Stimulated activated CD4-positive, alpha-beta T cell treated with anti-CD3 and anti-CD28 coated beads, Interleukin-2, amount 100 ng/mL, for 4 hours (primary cell): ENCODE data around the gene DMAC2.
"Not testable (repeated sequence)": the region's sequence is repeated elsewhere in the genome, so short reads cannot be mapped to it uniquely, and the experiment has no call there.

Source experiments
- DNase-seq: peaks from one replicate; pipeline ENCODE4 v3.0.0-alpha.2; 2020; ENCODE audit warnings: low read depth

Gene DMAC2

DNA sequence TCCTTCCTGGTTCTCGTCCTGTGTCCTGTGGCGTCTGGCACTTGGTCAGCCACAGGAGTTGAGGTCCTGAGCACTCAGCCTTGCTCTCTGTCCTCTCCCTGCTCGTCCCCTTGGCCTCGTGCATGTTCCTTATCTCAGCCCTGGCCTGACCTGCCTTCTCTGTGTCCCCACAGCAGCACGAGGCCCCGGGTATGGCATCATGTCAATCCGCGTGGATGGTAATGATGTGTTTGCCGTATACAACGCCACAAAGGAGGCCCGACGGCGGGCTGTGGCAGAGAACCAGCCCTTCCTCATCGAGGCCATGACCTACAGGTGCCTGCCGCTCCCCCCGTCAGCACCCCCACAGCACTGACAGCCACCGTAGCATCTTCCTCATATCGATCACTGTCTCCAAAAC lies 17.3 kb downstream of the DMAC2 start:
- DNase-seq, result no peak

- DNase-seq, result no peak
Observed at GRCh38 chr19:41421973-41422372, 17.7 kb downstream of the DMAC2 start.

DNA sequence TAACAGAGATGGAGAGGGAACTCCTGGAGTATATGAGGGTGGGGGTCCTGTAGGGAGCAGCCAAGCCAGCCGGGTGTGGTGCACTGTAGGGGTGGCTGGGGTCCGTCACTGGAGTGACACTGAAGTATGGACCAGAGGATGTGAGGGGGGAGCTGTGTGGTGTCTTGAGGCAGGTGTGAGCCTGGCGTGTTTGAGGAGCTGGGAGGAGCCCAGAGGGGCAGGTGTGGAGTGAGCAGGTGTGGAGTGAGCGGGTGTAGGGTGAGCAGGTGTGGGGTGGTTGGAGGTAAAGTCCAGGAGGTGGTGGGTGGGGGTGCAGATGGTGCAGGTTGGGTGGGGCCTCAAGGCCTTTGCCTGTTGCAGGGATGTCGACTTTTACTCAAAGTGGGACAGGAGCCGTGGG lies 18.4 kb downstream of the DMAC2 start:
- no peak for DNase-seq

- no peak for DNase-seq
Observed at GRCh38 chr19:41420101-41420880, 19.4 kb downstream of the DMAC2 start.

DNA sequence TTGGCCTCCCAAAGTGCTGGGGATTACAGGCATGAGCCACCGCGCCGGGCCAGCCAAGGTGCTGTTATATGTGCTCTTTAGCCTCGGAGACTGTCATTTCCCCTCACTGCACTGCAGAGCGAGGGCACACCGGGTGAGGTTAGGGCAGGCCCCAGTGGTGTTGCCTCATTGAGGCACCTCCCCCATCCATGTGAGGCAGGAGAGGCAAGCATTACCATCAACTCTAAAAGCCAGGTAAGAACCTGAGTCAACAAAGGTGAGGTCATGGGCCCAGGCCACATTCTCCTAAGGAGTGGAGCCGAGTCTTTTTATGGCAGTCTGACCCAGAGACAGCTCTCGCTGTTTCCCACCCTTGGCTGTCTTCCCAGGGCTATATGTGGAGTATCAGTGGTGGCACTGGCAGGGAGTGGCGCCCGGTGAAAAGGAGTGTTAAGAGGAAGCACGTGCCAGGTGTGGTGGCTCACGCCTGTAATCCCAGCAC lies 23.5 kb downstream of the DMAC2 start:
- no peak for DNase-seq

- DNase-seq, result no peak
Observed at GRCh38 chr19:41415154-41415571, 24.5 kb downstream of the DMAC2 start.

GRCh38 chr19:41414461-41414860 lies 25.3 kb downstream of the DMAC2 start:
- no peak for DNase-seq

DNA sequence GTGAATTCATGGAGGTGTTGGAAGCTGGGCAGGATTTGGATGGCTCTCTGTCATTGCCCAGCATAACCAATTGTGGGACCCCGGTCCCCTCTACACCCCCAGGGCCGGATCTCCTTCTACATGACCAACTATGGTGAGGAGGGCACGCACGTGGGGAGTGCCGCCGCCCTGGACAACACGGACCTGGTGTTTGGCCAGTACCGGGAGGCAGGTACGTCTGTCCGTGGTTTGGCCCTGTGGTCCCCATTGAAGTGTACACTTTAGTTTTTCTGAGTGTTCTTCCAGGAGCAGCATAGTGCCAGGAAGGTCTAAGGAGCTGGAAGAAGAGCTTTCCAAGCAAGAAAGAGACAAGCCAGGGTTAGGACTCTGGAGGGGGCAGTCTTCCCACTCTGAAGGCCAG lies 25.8 kb downstream of the DMAC2 start:
- no peak for DNase-seq

DNA sequence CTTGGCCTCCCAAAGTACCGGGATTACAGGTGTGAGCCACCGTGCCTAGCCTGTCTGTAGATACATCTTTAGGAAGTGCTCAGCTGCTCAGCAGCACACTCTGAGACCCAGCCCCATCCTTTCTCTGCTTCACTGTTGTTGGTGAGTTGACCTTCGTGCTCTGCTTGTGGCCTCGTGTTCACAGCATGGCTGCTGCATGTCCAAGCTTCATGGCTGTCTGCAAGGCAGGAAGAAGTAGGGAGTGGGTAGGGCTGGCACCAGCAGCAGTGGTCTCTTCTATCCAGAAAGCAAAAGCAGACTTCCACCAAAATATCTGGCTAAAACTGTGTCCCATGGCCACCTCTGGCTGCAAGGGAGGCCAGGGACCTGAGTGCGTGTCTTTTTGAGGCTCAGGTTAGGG lies 26.8 kb downstream of the DMAC2 start:
- DNase-seq, result no peak

GRCh38 chr19:41411968-41412265 lies 27.8 kb downstream of the DMAC2 start:
- DNase-seq, result no peak

GRCh38 chr19:41411100-41411967 lies 28.4 kb downstream of the DMAC2 start:
- no peak for DNase-seq

GRCh38 chr19:41410336-41411054 lies 29.2 kb downstream of the DMAC2 start:
- no peak for DNase-seq

GRCh38 chr19:41409288-41409687 lies 30.4 kb downstream of the DMAC2 start:
- DNase-seq, result no peak

DNA sequence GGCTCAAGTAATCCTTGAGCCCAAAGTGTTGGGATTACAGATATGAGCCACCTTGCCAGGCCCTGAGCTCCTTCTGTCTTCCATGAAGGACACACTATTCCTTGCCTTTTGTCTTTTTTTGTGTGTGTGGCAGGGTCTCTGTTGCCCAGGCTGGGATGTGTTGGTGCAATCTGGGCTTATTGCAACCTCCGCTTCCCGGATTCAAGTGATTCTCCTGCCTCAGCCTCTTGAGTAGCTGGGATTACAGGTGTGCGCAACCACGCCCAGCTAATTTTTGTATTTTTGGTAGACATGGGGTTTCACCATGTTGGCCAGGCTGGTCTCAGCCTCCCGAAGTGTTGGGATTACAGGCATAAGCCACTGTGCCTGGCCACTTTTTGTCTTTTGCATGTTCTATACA lies 30.9 kb downstream of the DMAC2 start:
- DNase-seq, result not testable (repeated sequence)

DNA sequence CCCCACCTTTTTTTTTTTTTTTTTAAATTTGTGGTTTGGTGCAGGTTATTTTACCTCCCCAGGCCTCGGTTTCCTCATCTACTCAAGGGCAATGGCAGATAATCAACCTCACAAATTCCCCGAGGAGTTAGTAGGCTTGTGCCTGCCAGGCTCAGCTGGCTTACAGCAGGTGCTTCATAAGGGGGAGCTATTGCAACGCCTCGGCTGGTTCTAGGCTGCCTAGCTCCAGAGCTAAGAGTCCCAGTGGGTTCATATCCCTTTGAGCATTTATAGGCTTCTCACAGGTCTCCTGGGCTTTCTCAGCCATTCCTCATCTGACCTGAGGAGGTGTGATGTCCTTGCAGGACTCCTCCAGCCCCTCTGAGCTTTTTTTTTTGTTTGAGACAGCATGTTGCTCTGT lies 31.5 kb downstream of the DMAC2 start:
- DNase-seq, result no peak

GRCh38 chr19:41407271-41407670 lies 32.4 kb downstream of the DMAC2 start:
- DNase-seq, result no peak

DNA sequence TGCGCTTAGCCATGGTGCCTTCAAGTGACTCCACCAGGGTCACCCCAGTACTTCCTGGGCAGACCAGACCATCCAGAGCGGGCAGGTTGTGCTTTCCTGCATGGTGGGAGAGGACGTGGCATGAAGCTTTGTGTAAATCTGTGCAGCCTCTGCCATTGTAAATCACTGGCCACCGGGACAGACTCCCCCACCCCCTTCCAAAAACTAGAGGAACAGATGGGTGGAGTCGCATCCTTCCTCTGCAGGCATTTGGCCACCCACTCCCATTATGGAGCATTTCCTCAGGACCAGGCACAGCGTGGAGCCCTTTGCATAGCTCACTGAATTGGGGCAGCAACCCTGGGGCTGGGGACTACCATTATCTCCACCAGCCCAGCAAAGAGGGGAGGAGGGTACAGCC lies 33.9 kb downstream of the DMAC2 start:
- no peak for DNase-seq

DNA sequence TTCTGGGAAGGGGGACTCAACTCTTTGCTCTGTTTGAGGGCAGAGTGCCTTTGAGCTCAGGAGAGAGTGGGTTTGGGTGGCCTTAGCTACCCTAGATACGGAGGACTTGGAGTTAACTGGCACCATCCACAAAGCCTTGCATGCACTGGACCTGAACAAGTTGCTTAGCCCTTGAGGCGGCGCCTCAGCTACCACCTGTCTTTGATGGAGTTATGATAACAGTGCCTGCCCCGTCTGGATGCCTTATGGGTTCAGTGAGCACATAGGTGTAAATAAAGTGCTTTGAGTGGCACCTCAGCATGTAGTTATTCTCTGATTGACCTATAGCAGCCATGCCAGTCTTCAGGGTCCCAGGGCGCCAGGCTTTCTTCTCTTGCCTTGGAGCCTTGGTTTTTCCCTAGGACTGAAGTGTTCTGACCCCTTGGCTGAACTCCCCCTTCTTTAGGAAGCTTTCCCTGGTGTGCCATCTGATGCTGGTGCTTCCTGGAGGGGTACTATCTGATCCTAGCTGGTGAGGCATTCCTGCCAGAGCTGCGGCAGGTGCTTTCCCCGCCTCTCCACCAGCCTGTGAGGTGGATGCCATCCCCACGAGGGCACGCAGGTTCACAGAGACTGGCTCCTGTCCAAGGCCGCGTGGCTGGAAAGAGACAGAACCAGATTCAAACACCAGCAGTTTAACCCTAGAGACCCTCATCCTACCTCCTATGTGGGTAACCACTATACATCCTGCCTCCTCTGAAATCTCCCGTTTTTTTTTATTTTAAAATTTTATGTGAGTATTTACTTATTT lies 36.3 kb downstream of the DMAC2 start:
- DNase-seq, result no peak

- no peak for DNase-seq
Observed at GRCh38 chr19:41402010-41402409, 37.7 kb downstream of the DMAC2 start.

- no peak for DNase-seq
Observed at GRCh38 chr19:41401483-41401882, 38.2 kb downstream of the DMAC2 start.

DNA sequence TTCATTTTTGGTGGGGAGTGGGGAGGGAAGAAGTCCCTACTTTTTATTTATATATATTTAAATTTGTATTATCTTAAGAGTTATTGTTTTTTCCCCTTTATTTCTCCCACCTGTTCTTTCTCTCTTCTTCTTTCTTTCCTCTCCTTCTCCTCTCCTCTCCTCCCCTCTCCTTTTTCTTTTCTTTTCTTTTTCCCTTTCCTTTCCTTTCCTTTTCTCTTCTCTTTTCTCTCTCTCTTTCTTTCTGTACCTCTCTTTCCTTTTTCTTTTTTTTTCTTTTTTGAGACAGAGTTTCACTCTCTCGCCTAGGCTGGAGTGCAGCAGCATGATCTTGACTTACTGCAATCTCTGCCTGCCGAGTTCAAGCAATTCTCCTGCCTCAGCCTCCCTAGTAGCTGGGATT lies 40.2 kb downstream of the DMAC2 start:
- no peak for DNase-seq

- DNase-seq, result no peak
Observed at GRCh38 chr19:41399091-41399490, 40.6 kb downstream of the DMAC2 start.
